Sigmoid colon (tissue), 7 donors: ENCODE measurements around the gene ARHGAP40. TPM values are rescaled to one million over a fixed set of nuclear protein-coding genes. Genes with fewer than 3 reads are reported as not detected.
"Not testable (repeated sequence)": the region's sequence is repeated elsewhere in the genome, so short reads cannot be mapped to it uniquely, and the experiment has no call there.

Experiments used
- DNase-seq: peaks from one replicate; pipeline ENCODE4 v3.0.0-alpha.2; 2019
- H3K27ac ChIP-seq, 4 donors: fragments of 200-600 bp; sonication (generic); one replicate each; pipeline ENCODE4 v1.5.1; 2016 to 2019; ENCODE audit warnings: mild to moderate bottlenecking in 1 of 4
- H3K27me3 ChIP-seq, 3 donors: fragments of 200-600 bp; sonication (generic); one replicate each; pipeline ENCODE4 v1.5.1; 2019; ENCODE audit warnings: mild to moderate bottlenecking in 1 of 3
- H3K36me3 ChIP-seq, 4 donors: fragments of 200-600 bp; sonication (generic); one replicate each; pipeline ENCODE4 v1.5.1; 2016 to 2019
- H3K4me1 ChIP-seq, 4 donors: fragments of 200-600 bp; sonication (generic); one replicate each; pipeline ENCODE4 v1.5.1; 2017 to 2019
- H3K4me3 ChIP-seq, 4 donors: fragments of 200-600 bp; sonication (generic); one replicate each; pipeline ENCODE4 v1.5.1; 2017 to 2019; ENCODE audit warnings: mild to moderate bottlenecking in 2 of 4, moderate library complexity in 1 of 4
- H3K9me3 ChIP-seq, 4 donors: fragments of 200-600 bp in 3 of 4; sonication (generic) in 3 of 4; one replicate each; pipeline versions ENCODE4 v1.5.1 to v1.6.1; 2013 to 2019
- EP300 ChIP-seq, 4 donors: sonication (generic); formaldehyde crosslinking; IDR thresholded peaks; one replicate each; pipeline ENCODE4 v1.6.1; 2017; ENCODE audit warnings: antibody characterized with exemption in 4 of 4
- POLR2A ChIP-seq, 2 donors: fragments of 450-650 bp; IDR thresholded peaks; one replicate each; pipeline ENCODE4 v1.6.1; 2016; ENCODE audit warnings: antibody characterized with exemption in 2 of 2, mild to moderate bottlenecking in 2 of 2, moderate library complexity in 2 of 2
- POLR2AphosphoS5 ChIP-seq, 4 donors: sonication (generic); formaldehyde crosslinking; IDR thresholded peaks; one replicate each; pipeline ENCODE4 v1.6.1; 2017; ENCODE audit warnings: antibody characterized with exemption in 4 of 4
- WGBS, 2 donors: extraction: QIAGEN DNeasy Blood & Tissue Kit; methylation state at CpG; one replicate each; pipeline ENCODE4 v1.1.7; 2013; 5-methylcytosine and 5-hydroxymethylcytosine counted together
- intact Hi-C: fragments of 100-400 bp; cut with DNase I; formaldehyde crosslinking; loops from one replicate; pipeline ENCODE4 v1.15.1; 2023
- polyA plus RNA-seq, 3 donors: library from polyadenylated mRNA; stranded (reverse); fragments of 200-250 nt; gene quantifications; one replicate each; pipeline ENCODE4 v1.2.3, GENCODE V29; 2013
- total RNA-seq, 4 donors: library from RNA; depleted of rRNA; stranded (reverse); fragments of >200 nt; gene quantifications; one replicate each; pipeline ENCODE4 v1.1.0, GENCODE V29; 2016
- TF ChIP-seq, protein P1 (sequence below), 4 experiments: fragments of 450-650 bp in 3 of 4; fragments of 200-600 bp in 1 of 4; IDR thresholded peaks; one replicate each; pipeline ENCODE4 v1.5.1; 2016 to 2019; ENCODE audit warnings: antibody characterized with exemption in 4 of 4, mild to moderate bottlenecking in 3 of 4, moderate library complexity in 2 of 4
- donor health status: healthy with polysubstance abuse.
- donor health status: Bipolar disorder and iron deficiency.
- donor health status: healthy.

ARHGAP40 gene
- total and polyA plus RNA-seq, 7 donors: not detected

DNA sequence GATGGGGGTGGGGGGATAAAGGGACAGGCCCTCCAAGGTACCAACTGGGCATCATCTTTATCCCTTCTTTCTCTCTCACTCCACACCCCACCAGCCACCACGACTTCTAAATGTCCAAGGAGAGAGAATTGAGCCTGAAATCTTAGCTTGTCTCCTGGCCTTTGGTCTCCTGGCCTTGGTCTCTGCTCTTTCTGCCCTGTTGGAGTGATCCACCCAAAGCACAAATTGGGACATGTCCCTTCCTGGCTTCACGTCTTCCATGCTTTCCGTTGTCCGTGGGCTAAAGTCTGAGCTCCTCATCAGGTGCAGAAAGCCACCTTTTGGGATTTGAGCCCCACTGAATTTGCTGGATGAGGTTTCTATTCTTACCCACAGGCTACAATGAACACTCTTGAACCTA is 12.3 kb upstream of the ARHGAP40 start:
- no peaks in the 10 kb centered on the region for H3K4me1 ChIP-seq
- H3K27me3 ChIP-seq: peaks cover 0 to 37% (median 0%) of the 10 kb centered on the region in 3 donors
- no peaks in the 10 kb centered on the region for H3K36me3 ChIP-seq
- intact Hi-C loops: no loop called here
- no peak overlapping the region for H3K4me3 ChIP-seq
- DNase-seq: no peak
- no peak for TF ChIP-seq POLR2A (IDR thresholded peaks at IDR 0.05)
- no peak for TF ChIP-seq EP300 (IDR thresholded peaks at IDR 0.05)
- 75 to 85% methylated on average over 4 of the region's 4 CpGs for WGBS, 2 donors
- no peak overlapping the region for H3K27ac ChIP-seq
- no peaks in the 10 kb centered on the region for H3K9me3 ChIP-seq

DNA sequence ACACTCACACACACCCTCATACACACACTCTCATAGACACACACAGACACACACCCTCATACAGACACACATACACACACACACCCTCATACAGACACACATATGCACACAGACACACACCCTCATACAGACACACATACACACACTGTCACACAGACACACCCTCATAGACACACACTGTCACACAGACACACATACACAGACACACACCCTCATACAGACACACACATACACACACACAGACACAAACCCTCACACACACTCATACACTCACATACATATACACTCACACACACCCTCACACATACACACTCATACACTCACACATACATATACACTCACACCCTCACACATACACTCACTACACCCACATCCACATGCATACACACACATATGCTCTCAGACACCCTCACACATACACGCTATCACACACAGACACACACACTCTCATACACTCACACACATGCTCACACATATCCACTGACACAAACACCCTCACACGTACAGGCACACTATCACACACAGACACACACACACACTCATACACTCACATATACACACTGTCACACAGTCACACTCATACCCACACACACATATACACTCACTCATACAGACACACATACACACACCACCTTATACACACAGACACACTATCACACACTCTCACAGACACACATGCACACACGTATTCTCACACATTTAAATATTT is 11.5 kb upstream of the ARHGAP40 start:
- Histone ChIP-seq H3K9me3 (no peaks in the 10 kb centered on the region), H3K36me3 (no peaks in the 10 kb centered on the region), H3K4me3 (no peak overlapping the region), H3K27me3 (peaks cover 0 to 30% (median 0%) of the 10 kb centered on the region in 3 donors), H3K27ac (no peak overlapping the region), H3K4me1 (no peaks in the 10 kb centered on the region)
- no peak for DNase-seq
- WGBS, 2 donors: 80 to 87% methylated on average over 3 of the region's 3 CpGs
- no peak for TF ChIP-seq POLR2AphosphoS5 (IDR thresholded peaks at IDR 0.05)
- TF ChIP-seq, protein P1, sequence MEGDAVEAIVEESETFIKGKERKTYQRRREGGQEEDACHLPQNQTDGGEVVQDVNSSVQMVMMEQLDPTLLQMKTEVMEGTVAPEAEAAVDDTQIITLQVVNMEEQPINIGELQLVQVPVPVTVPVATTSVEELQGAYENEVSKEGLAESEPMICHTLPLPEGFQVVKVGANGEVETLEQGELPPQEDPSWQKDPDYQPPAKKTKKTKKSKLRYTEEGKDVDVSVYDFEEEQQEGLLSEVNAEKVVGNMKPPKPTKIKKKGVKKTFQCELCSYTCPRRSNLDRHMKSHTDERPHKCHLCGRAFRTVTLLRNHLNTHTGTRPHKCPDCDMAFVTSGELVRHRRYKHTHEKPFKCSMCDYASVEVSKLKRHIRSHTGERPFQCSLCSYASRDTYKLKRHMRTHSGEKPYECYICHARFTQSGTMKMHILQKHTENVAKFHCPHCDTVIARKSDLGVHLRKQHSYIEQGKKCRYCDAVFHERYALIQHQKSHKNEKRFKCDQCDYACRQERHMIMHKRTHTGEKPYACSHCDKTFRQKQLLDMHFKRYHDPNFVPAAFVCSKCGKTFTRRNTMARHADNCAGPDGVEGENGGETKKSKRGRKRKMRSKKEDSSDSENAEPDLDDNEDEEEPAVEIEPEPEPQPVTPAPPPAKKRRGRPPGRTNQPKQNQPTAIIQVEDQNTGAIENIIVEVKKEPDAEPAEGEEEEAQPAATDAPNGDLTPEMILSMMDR (IDR thresholded peaks at IDR 0.05): no peak
- TF ChIP-seq POLR2A (IDR thresholded peaks at IDR 0.05): no peak
- TF ChIP-seq EP300 (IDR thresholded peaks at IDR 0.05): no peak
- intact Hi-C loops: no loop called here

DNA sequence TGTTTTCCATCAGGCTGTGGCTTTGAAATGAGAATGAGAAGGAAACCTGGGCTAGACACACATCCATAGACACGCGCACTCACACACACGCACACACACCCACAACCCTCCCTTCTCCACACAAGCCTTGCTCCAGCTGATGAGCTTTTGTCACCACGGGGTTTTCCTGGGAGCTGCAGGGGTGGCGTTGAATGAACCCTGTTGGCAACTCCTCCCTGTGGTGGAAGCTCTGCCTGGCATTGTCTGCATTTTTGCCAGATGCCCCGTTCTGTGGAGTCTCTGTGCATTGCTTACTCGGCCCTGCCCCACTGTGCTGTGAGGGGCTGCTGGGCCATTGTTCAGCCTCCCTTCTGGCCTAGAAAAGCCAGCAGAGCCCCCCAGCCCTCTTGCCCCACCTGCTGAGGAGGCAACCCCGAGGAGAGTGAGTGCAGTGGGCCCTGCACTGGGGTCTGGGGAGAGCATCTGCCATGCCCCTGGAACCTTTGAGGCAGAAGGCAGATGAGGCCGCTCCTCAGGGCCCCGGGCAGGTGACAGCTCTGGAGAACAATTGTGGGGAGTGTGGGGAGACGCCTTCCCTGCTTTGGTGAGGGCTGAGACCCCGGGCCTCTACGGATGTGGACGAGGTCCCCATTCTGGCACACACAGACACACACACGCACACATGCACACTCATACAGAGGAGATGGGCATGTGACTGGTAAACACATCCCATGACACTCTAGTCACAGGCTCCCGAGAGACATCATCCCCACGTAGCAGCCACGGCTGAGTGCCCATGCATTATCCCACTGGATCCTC is 10.7 kb upstream of the ARHGAP40 start:
- Histone ChIP-seq H3K4me1 (no peaks in the 10 kb centered on the region), H3K9me3 (no peaks in the 10 kb centered on the region), H3K27me3 (peaks cover 0 to 24% (median 0%) of the 10 kb centered on the region in 3 donors), H3K4me3 (no peak overlapping the region), H3K27ac (no peak overlapping the region), H3K36me3 (no peaks in the 10 kb centered on the region)
- TF ChIP-seq, protein P1 (IDR thresholded peaks at IDR 0.05): no peak
- TF ChIP-seq POLR2AphosphoS5 (IDR thresholded peaks at IDR 0.05) (no peak), EP300 (IDR thresholded peaks at IDR 0.05) (no peak), POLR2A (IDR thresholded peaks at IDR 0.05) (no peak)
- WGBS, 2 donors: 75 to 79% methylated on average over 18 of the region's 18 CpGs
- intact Hi-C loops: no loop called here
- no peak for DNase-seq

DNA sequence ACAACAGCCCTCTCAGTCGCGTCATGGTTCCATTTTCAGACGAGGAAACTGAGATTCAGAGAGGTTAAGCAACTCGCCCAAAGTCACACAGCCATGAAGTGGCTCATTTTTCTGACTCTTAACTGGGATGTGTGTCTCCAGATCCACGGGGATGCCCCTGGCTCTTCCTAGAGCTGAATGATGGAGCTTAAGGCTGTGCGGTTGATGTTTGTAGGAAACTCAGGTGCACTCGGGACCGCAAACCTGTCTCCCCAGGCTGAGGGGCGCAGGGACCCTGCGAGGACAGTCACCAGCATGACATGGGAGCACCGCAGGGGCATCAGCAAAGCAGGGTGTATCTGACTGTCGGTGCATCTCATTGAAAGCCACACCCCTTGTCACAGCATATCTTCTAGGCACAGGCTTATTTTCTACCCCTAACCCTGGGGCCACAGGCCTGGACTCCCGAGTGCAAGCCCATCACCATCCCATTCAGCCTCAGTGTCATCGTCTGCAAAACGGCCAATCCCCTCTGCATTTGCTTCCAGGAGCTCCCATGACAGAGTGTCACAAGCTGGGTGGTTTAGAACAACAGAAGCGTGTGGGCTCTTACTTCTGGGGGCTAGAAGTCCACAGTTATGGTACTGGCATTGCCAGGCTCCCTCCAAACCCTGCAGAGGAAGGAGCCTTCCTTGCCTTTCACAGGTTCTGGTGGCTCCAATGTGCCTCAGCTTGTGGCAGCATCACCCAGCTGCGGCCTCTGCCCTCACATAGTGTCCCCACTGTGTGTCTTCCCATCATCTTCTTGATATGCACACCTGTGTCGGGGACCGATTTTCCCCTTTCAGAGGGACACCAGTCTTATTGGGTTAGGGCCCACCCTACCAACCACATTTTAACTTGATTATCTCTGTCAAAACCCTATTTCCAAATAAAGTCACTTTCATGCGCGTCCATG is 9.9 kb upstream of the ARHGAP40 start:
- intact Hi-C loops: no loop called here
- Histone ChIP-seq H3K27me3 (peaks cover 0 to 16% (median 0%) of the 10 kb centered on the region in 3 donors), H3K36me3 (no peaks in the 10 kb centered on the region), H3K9me3 (no peaks in the 10 kb centered on the region), H3K27ac (no peak overlapping the region), H3K4me1 (no peaks in the 10 kb centered on the region), H3K4me3 (no peak overlapping the region)
- DNase-seq: no peak
- WGBS, 2 donors: 85 to 88% methylated on average over 21 of the region's 21 CpGs
- TF ChIP-seq POLR2AphosphoS5 (IDR thresholded peaks at IDR 0.05) (no peak), POLR2A (IDR thresholded peaks at IDR 0.05) (no peak), EP300 (IDR thresholded peaks at IDR 0.05) (no peak)
- TF ChIP-seq, protein P1 (IDR thresholded peaks at IDR 0.05): no peak

DNA sequence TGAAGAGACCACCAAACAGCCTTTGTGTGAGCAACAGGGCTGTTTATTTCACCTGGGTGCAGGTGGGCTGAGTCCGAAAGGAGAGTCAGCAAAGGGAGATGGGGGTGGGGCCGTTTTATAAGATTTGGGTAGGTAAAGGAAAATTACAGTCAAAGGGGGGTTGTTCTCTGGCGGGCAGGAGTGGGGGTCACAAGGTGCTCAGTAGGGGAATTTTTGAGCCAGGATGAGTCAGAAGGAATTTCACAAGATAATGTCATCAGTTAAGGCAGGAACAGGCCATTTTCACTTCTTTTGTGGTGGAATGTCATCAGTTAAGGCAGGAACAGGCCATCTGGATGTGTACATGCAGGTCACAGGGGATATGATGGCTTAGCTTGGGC is 9.2 kb upstream of the ARHGAP40 start:
- DNase-seq, H3K36me3 ChIP-seq, H3K4me3 ChIP-seq, H3K27ac ChIP-seq, H3K9me3 ChIP-seq, H3K4me1 ChIP-seq, intact Hi-C loops: not testable (repeated sequence)
- 74% methylated on average over 3 of the region's 3 CpGs for WGBS, 2 donors
- peaks cover 0 to 16% (median 0%) of the 10 kb centered on the region in 3 donors for H3K27me3 ChIP-seq

DNA sequence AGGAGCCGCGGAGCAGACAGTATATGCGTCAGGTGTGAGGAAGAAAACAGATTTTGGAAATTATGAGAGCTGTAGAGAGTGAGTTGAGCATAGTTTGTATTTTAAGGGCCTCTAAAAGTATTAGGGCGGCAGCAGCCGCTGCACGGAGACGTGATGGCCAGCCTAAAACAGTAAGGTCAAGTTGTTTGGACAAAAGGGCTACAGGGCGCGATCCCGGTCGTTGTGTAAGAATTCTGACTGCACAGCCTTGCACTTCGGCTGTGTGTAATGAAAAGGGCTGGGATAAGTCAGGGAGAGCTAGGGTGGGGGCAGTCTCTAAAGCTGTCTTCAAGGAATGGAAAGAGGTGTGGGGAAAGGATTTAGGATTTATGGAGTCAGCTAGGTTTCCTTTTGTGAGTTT is 7.3 kb upstream of the ARHGAP40 start:
- H3K4me3 ChIP-seq, H3K4me1 ChIP-seq, intact Hi-C loops, H3K27me3 ChIP-seq, H3K27ac ChIP-seq, DNase-seq, H3K36me3 ChIP-seq, H3K9me3 ChIP-seq: not testable (repeated sequence)
- WGBS, 2 donors: 80 to 84% methylated on average over 12 of the region's 12 CpGs

DNA sequence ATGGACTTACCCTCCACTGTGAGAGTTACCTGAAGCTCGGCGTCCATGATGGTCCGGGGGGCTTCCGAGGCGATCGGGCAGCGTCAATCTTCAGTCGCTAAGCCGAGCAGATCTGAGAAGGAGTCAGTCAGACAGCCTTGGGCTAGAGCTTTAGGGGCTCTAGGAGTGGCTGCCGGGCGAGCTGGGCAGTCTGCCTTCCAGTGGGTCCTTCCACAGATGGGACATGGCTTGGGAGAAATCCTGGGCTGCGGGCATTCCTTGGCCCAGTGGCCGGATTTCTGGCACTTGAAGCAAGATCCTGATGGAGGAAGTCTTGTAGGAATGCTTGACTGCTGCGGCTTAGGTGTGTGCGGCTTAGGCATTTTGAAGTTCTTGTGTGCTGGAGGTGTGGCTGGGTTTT is 5.7 kb upstream of the ARHGAP40 start:
- whole genome bisulfite sequencing, 2 donors: 90 to 92% methylated on average over 15 of the region's 15 CpGs
- H3K4me1 ChIP-seq, DNase-seq, H3K4me3 ChIP-seq, intact Hi-C loops, H3K27ac ChIP-seq, H3K9me3 ChIP-seq, H3K36me3 ChIP-seq: not testable (repeated sequence)
- peaks cover 0 to 16% (median under 1%) of the 10 kb centered on the region in 3 donors for H3K27me3 ChIP-seq
